Endothelial cell of umbilical vein (primary cell): ENCODE measurements around the gene UBC. TPM values are rescaled to one million over a fixed set of nuclear protein-coding genes. Genes with fewer than 3 reads are reported as not detected.

Experiments used
- BruUV-seq: library from RNA; stranded (reverse); fragments of 400-500 nt; replicated peaks from 2 replicates; lab custom pipeline; 2021; lab: Mats Ljungman, UMichigan
- CTCF ChIA-PET: fragments of 300-600, 350-600 bp; sonication (Branson Sonifier 250); formaldehyde crosslinking; loops from one replicate; lab custom pipeline; 2021; ENCODE audit warnings: antibody characterized with exemption, inconsistent platforms; lab: Charles Lee
- POLR2A ChIA-PET: fragments of 300-600, 350-600 bp; sonication (Branson Sonifier 250); formaldehyde crosslinking; loops from one replicate; lab custom pipeline; 2021; ENCODE audit warnings: antibody characterized with exemption, inconsistent platforms; lab: Charles Lee
- DNase-seq: peaks from one replicate; pipeline ENCODE4 v3.0.0-alpha.2; 2011; ENCODE audit warnings: low read depth, low spot score
- FAIRE-seq: peaks from 2 replicates; lab custom pipeline; 2011; peaks lifted over from hg19 to GRCh38; lab: Jason Lieb, UNC
- H2AFZ ChIP-seq: 2 replicates; pipeline ENCODE4 v1.6.0; 2012; ENCODE audit warnings: low read depth, low read length, control low read depth, inconsistent platforms
- H3K27ac ChIP-seq: 2 replicates; pipeline ENCODE4 v1.5.1; 2011; ENCODE audit warnings: low read depth, mild to moderate bottlenecking, control low read depth, low read length, moderate library complexity; ENCODE audit not compliant: insufficient read depth
- H3K27me3 ChIP-seq, 2 experiments: 2 replicates each; pipeline versions ENCODE4 v1.6.0 to v1.6.1; 2011; ENCODE audit warnings: low read length in 2 of 2, mixed read lengths in 1 of 2; ENCODE audit not compliant: control insufficient read depth in 2 of 2, insufficient read depth in 2 of 2
- H3K36me3 ChIP-seq, 2 experiments: 2 replicates in 1 of 2; 3 replicates in 1 of 2; pipeline ENCODE4 v1.5.1; 2011; ENCODE audit warnings: low read length in 2 of 2, mild to moderate bottlenecking in 1 of 2, moderate library complexity in 1 of 2; ENCODE audit not compliant: control insufficient read depth in 2 of 2, insufficient read depth in 2 of 2; ENCODE audit errors: extremely low read depth in 1 of 2
- H3K4me1 ChIP-seq: 3 replicates; pipeline ENCODE4 v1.5.1; 2011; ENCODE audit warnings: mild to moderate bottlenecking, low read length; ENCODE audit not compliant: control insufficient read depth, insufficient read depth; ENCODE audit errors: extremely low read depth
- H3K4me2 ChIP-seq: 2 replicates; pipeline ENCODE4 v1.6.1; 2011; ENCODE audit warnings: low read length, control low read depth, mixed read lengths; ENCODE audit not compliant: insufficient read depth
- H3K4me3 ChIP-seq, 3 experiments: fragments of 200-600 bp in 1 of 3; sonication (generic), shearing (Covaris generic) in 1 of 3; replicated peaks in 1 of 3; 2 replicates each; pipeline ENCODE4 v1.5.1; 2011 to 2016; ENCODE audit warnings: control low read depth in 3 of 3, low read length in 3 of 3, mild to moderate bottlenecking in 2 of 3, inconsistent platforms in 1 of 3, low read depth in 1 of 3, moderate library complexity in 1 of 3; ENCODE audit not compliant: insufficient read depth in 1 of 3
- H3K79me2 ChIP-seq: 2 replicates; pipeline ENCODE4 v1.6.0; 2012; ENCODE audit warnings: low read length, inconsistent platforms; ENCODE audit not compliant: control insufficient read depth, insufficient read depth
- H3K9ac ChIP-seq: replicated peaks from 2 replicates; pipeline ENCODE3; 2011; ENCODE audit warnings: low read length, control low read depth; ENCODE audit not compliant: insufficient read depth; ENCODE audit errors: extremely low read depth
- H3K9me1 ChIP-seq: replicated peaks from 3 replicates; pipeline ENCODE4 v1.6.0; 2011; ENCODE audit warnings: mild to moderate bottlenecking, low read length; ENCODE audit not compliant: control insufficient read depth, insufficient read depth; ENCODE audit errors: extremely low read depth
- H3K9me3 ChIP-seq: replicated peaks from 2 replicates; pipeline ENCODE4 v1.5.1; 2012; ENCODE audit warnings: low read length, inconsistent platforms; ENCODE audit not compliant: control insufficient read depth, insufficient read depth
- H4K20me1 ChIP-seq: replicated peaks from 2 replicates; pipeline ENCODE3; 2011; ENCODE audit warnings: mild to moderate bottlenecking, low read length; ENCODE audit not compliant: control insufficient read depth, insufficient read depth; ENCODE audit errors: extremely low read depth
- EZH2 ChIP-seq: IDR thresholded peaks from 2 replicates; pipeline ENCODE4 v1.6.1; 2012; ENCODE audit warnings: borderline replicate concordance, low read depth, mild to moderate bottlenecking, moderate library complexity, low read length, inconsistent platforms; ENCODE audit not compliant: severe bottlenecking
- FOS ChIP-seq: IDR thresholded peaks from 2 replicates; pipeline ENCODE4 v1.6.1; 2011; ENCODE audit warnings: mild to moderate bottlenecking, low read length, moderate library complexity, borderline replicate concordance; ENCODE audit not compliant: insufficient read depth
- GATA2 ChIP-seq: IDR thresholded peaks from 2 replicates; pipeline ENCODE4 v1.7.0; 2011; ENCODE audit warnings: low read depth, mild to moderate bottlenecking, moderate library complexity, mixed read lengths, low read length; ENCODE audit not compliant: insufficient read length, insufficient read depth
- JUN ChIP-seq: IDR thresholded peaks from 2 replicates; pipeline ENCODE4 v1.6.1; 2011; ENCODE audit warnings: borderline replicate concordance, low read depth; ENCODE audit not compliant: insufficient read length, insufficient read depth
- MAX ChIP-seq: IDR thresholded peaks from 2 replicates; pipeline ENCODE4 v1.6.1; 2011; ENCODE audit not compliant: insufficient read depth, insufficient read length
- MYC ChIP-seq: IDR thresholded peaks from one replicate; pipeline ENCODE4 v1.6.1; 2011; ENCODE audit warnings: mild to moderate bottlenecking, low read depth, low read length
- POLR2A ChIP-seq: IDR thresholded peaks from 2 replicates; pipeline ENCODE4 v1.6.1; 2012; ENCODE audit warnings: low read depth, mild to moderate bottlenecking, control low read depth, low read length
- POLR2AphosphoS5 ChIP-seq: IDR thresholded peaks from 2 replicates; pipeline ENCODE4 v1.6.1; 2012; ENCODE audit warnings: low read depth, mild to moderate bottlenecking, control low read depth, low read length, moderate library complexity; ENCODE audit not compliant: insufficient read depth
- dilution Hi-C: fragments of 300-500 bp; cut with MboI; formaldehyde crosslinking; loops from one replicate; pipeline ENCODE4 v1.15.0; 2019; ENCODE audit warnings: low sequenced_read_pairs; ENCODE audit not compliant: extremely low pct_ligation_motif_present
- intact Hi-C: fragments of 100-400 bp; cut with micrococcal nuclease; formaldehyde crosslinking; loops from one replicate; pipeline ENCODE4 v1.10.0; 2022
- polyA plus RNA-seq, 4 experiments: library from polyadenylated mRNA; depleted of rRNA in 3 of 4; stranded (reverse) in 3 of 4; unstranded in 1 of 4; fragments of >200 nt; gene quantifications; 2 replicates each; pipeline versions ENCODE4 v1.2.1 to v1.2.3, GENCODE V29; 2011 to 2012; ENCODE audit warnings: missing spikeins in 1 of 4
- total RNA-seq: library from RNA; stranded (reverse); gene quantifications from 2 replicates; pipeline ENCODE4 v1.2.3, GENCODE V29; 2021
- TF ChIP-seq, protein P1 (sequence below), 2 donors: IDR thresholded peaks; 1 replicate in 1 of 2; 2 replicates in 1 of 2; pipeline ENCODE4 v1.5.1; 2011; ENCODE audit warnings: low read length in 2 of 2, mild to moderate bottlenecking in 2 of 2, moderate library complexity in 2 of 2, control low read depth in 1 of 2, inconsistent platforms in 1 of 2, low read depth in 1 of 2; ENCODE audit not compliant: insufficient read depth in 1 of 2; ENCODE audit errors: extremely low read depth in 1 of 2

Gene UBC
- total and polyA plus RNA-seq, 2 donors (not counting 3 experiments of a cell fraction or from before 2014, with no cell fraction given) = 875 to 1,305 TPM

GRCh38 chr12:124947561-124948398 lies 33.3 kb upstream of the UBC start:
- H3K27ac ChIP-seq = no peak overlapping the region
- FAIRE-seq (no peak), DNase-seq (no peak)
- TF ChIP-seq EZH2 = no peak
- H3K9me3 ChIP-seq = no peaks in the 10 kb centered on the region
- no peaks in the 10 kb centered on the region for H4K20me1 ChIP-seq
- no peak overlapping the region for H2AFZ ChIP-seq
- H3K9ac ChIP-seq = no peak overlapping the region
- H3K27me3 ChIP-seq = no peaks in the 10 kb centered on the region
- peaks cover 11 to 19% of the 10 kb centered on the region in 2 experiments for H3K36me3 ChIP-seq
- H3K4me1 ChIP-seq = no peaks in the 10 kb centered on the region
- no peaks in the 10 kb centered on the region for H3K9me1 ChIP-seq
- no peaks in the 10 kb centered on the region for H3K79me2 ChIP-seq
- dilution Hi-C loops = no loop called here
- H3K4me2 ChIP-seq = no peak overlapping the region
- no peak overlapping the region for H3K4me3 ChIP-seq
- BruUV-seq = no TSS peak
- intact Hi-C loops = no loop called here
- CTCF ChIA-PET = interaction anchor here (2.4 kb wide), 1 partner anchor 7 kb away, joined by 8 read pairs; no protein-coding TSS in a partner anchor
- POLR2A ChIA-PET = no interaction called here

DNA sequence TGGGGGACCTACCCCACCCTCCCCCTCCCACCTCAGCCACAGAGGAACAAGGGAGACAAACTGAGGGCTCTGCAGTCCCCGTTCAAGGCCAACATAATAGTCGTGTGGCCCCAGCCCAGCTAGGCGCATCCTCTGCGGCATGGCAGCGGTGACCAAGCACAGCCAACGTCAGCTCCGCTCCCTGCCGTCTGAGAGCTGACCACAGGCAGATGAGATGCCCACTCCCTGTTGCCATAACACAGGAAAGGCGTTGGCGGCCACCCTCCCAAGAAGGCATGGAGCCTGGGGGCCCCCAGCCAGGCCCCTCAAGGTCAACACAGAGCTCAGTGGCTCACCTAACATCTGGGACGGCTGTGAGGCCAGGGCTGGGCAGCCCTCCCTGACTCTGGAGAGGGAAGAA lies 32.6 kb upstream of the UBC start:
- no peak for FAIRE-seq
- no peak overlapping the region for H3K4me3 ChIP-seq
- CTCF ChIA-PET = no interaction called here

More for the DNA sequence above, 32.6 kb upstream of the UBC start:
- no peak for TF ChIP-seq FOS
- no peak for TF ChIP-seq MYC
- TF ChIP-seq EZH2 = no peak
- TF ChIP-seq MAX = no peak
- TF ChIP-seq GATA2 = no peak
- TF ChIP-seq POLR2AphosphoS5 = no peak
- TF ChIP-seq JUN = no peak
- TF ChIP-seq POLR2A = no peak
- TF ChIP-seq, protein P1, sequence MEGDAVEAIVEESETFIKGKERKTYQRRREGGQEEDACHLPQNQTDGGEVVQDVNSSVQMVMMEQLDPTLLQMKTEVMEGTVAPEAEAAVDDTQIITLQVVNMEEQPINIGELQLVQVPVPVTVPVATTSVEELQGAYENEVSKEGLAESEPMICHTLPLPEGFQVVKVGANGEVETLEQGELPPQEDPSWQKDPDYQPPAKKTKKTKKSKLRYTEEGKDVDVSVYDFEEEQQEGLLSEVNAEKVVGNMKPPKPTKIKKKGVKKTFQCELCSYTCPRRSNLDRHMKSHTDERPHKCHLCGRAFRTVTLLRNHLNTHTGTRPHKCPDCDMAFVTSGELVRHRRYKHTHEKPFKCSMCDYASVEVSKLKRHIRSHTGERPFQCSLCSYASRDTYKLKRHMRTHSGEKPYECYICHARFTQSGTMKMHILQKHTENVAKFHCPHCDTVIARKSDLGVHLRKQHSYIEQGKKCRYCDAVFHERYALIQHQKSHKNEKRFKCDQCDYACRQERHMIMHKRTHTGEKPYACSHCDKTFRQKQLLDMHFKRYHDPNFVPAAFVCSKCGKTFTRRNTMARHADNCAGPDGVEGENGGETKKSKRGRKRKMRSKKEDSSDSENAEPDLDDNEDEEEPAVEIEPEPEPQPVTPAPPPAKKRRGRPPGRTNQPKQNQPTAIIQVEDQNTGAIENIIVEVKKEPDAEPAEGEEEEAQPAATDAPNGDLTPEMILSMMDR (IDR thresholded peaks at IDR 0.05; ENCODE audit: extremely low read depth in 1 of 2, insufficient read depth in 1 of 2, low read depth in 1 of 2, low read length in 2 of 2) = no peak
- intact Hi-C loops (no loop called here), dilution Hi-C loops (no loop called here)
- no peak for DNase-seq
- no peaks in the 10 kb centered on the region for H3K9me1 ChIP-seq
- H3K4me2 ChIP-seq = no peak overlapping the region
- no peak overlapping the region for H3K9ac ChIP-seq
- no peaks in the 10 kb centered on the region for H3K27me3 ChIP-seq
- H2AFZ ChIP-seq = no peak overlapping the region
- H3K79me2 ChIP-seq = no peaks in the 10 kb centered on the region
- POLR2A ChIA-PET = no interaction called here
- no peaks in the 10 kb centered on the region for H3K9me3 ChIP-seq
- BruUV-seq = no TSS peak
- no peak overlapping the region for H3K27ac ChIP-seq
- no peaks in the 10 kb centered on the region for H4K20me1 ChIP-seq
- peaks cover 11 to 17% of the 10 kb centered on the region in 2 experiments for H3K36me3 ChIP-seq
- H3K4me1 ChIP-seq = no peaks in the 10 kb centered on the region
